SU-DHL-6 (cell line): ENCODE data around the gene RNF150.

Experiments
- H2AFZ ChIP-seq: fragments of 200-600 bp; sonication (generic); 2 replicates; pipeline ENCODE4 v1.6.1; 2014; ENCODE audit warnings: low read depth, mild to moderate bottlenecking, moderate library complexity, mixed read lengths, antibody characterized with exemption, low read length; ENCODE audit not compliant: severe bottlenecking
- H3F3A ChIP-seq: fragments of 200-600 bp; shearing (Covaris generic); 2 replicates; pipeline ENCODE4 v1.6.0; 2016; ENCODE audit warnings: antibody characterized with exemption, mild to moderate bottlenecking; ENCODE audit not compliant: insufficient read depth
- H3K27ac ChIP-seq: fragments of 200-600 bp; sonication (generic); 2 replicates; pipeline ENCODE4 v1.5.1; 2016; ENCODE audit warnings: low read depth, mild to moderate bottlenecking, low read length, moderate library complexity, mixed read lengths
- H3K27me3 ChIP-seq: fragments of 200-600 bp; sonication (generic), shearing (Covaris generic); 2 replicates; pipeline ENCODE4 v1.6.0; 2014; ENCODE audit warnings: mild to moderate bottlenecking, low read length
- H3K36me3 ChIP-seq: fragments of 200-600 bp; sonication (generic); 2 replicates; pipeline ENCODE4 v1.6.1; 2014; ENCODE audit warnings: mild to moderate bottlenecking, low read length, mixed read lengths
- H3K4me2 ChIP-seq: fragments of 300-600, 200-600 bp; shearing (Covaris generic), sonication (generic); 2 replicates; pipeline ENCODE4 v1.6.0; 2014; ENCODE audit warnings: low read length, low read depth, mild to moderate bottlenecking; ENCODE audit not compliant: poor library complexity, severe bottlenecking
- H3K4me3 ChIP-seq: fragments of 200-600 bp; sonication (generic); 2 replicates; pipeline ENCODE4 v1.5.1; 2014; ENCODE audit warnings: antibody characterized with exemption, low read length, mild to moderate bottlenecking, mixed read lengths; ENCODE audit not compliant: insufficient read depth, poor library complexity, severe bottlenecking
- H3K79me2 ChIP-seq: fragments of 200-600 bp; sonication (generic); 2 replicates; pipeline ENCODE4 v1.6.1; 2014; ENCODE audit warnings: mild to moderate bottlenecking, low read length, moderate library complexity; ENCODE audit not compliant: insufficient read depth
- H3K9ac ChIP-seq: fragments of 200-600 bp; sonication (generic); 2 replicates; pipeline ENCODE4 v1.7.0; 2014; ENCODE audit warnings: mild to moderate bottlenecking, low read length
- H3K9me2 ChIP-seq: fragments of 200-600 bp; sonication (generic); replicated peaks from 2 replicates; pipeline ENCODE4 v1.6.1; 2014; ENCODE audit warnings: low read length; ENCODE audit not compliant: insufficient read depth
- H3K9me3 ChIP-seq: fragments of 200-600 bp; sonication (generic); 2 replicates; pipeline ENCODE4 v1.6.1; 2014; ENCODE audit warnings: low read length, mixed read lengths; ENCODE audit not compliant: insufficient read depth
- H4K20me1 ChIP-seq: fragments of 200-600 bp; sonication (generic); 2 replicates; pipeline ENCODE4 v1.6.1; 2014; ENCODE audit warnings: low read depth, mild to moderate bottlenecking, antibody characterized with exemption, low read length, moderate library complexity, mixed read lengths
- CTCF ChIP-seq: fragments of 200-600 bp; sonication (generic); IDR thresholded peaks from one replicate; pipeline ENCODE4 v1.5.1; 2017; ENCODE audit warnings: antibody characterized with exemption, mild to moderate bottlenecking, low read length, moderate library complexity; ENCODE audit not compliant: insufficient read depth, poor library complexity, severe bottlenecking
- EZH2phosphoT487 ChIP-seq: fragments of 200-600 bp; sonication (generic), shearing (Covaris generic); conservative IDR thresholded peaks from 2 replicates; pipeline ENCODE4 v1.6.1; 2018; ENCODE audit warnings: mild to moderate bottlenecking, antibody characterized with exemption, low read length, moderate library complexity, mixed read lengths

RNF150 gene

DNA sequence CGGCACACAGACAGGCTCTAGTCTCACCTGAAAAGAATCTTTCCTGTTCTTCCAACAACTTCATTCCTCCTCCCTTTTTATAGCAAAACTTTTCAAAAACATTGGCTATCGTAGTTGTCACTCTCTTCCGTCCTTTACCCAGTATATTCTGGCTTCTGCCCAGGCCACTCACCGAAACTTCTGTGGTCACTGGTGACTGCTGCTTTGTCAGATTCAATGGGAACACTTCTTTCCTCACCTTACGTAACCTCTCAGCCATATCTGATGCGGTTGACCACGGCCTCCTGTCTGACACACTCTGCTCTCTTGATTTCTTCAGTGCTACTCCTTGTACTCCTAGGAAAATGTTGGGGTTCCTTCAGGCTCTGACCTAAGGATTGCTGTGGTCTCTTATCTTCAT is 9.2 kb upstream of the RNF150 start:
- Histone ChIP-seq H3K4me3 (no peak overlapping the region), H3K27ac (no peak overlapping the region), H3K27me3 (no peaks in the 10 kb centered on the region), H3K9me2 (no peaks in the 10 kb centered on the region), H3K79me2 (no peaks in the 10 kb centered on the region), H3F3A (no peaks in the 10 kb centered on the region), H3K4me2 (no peak overlapping the region), H4K20me1 (no peaks in the 10 kb centered on the region), H2AFZ (no peak overlapping the region), H3K9me3 (no peaks in the 10 kb centered on the region), H3K36me3 (no peaks in the 10 kb centered on the region), H3K9ac (no peak overlapping the region)
- TF ChIP-seq EZH2phosphoT487 (no peak), CTCF (no peak)

- Histone ChIP-seq H3K4me3 (no peak overlapping the region), H4K20me1 (no peaks in the 10 kb centered on the region), H3K36me3 (no peaks in the 10 kb centered on the region), H3K27ac (no peak overlapping the region), H3K27me3 (no peaks in the 10 kb centered on the region), H3K9ac (no peak overlapping the region), H2AFZ (no peak overlapping the region), H3F3A (no peaks in the 10 kb centered on the region), H3K9me3 (no peaks in the 10 kb centered on the region), H3K79me2 (no peaks in the 10 kb centered on the region), H3K9me2 (no peaks in the 10 kb centered on the region), H3K4me2 (no peak overlapping the region)
- TF ChIP-seq CTCF, result no peak
- no peak for TF ChIP-seq EZH2phosphoT487
Measured at GRCh38 chr4:141140391-141141200, 7.3 kb upstream of the RNF150 start.

DNA sequence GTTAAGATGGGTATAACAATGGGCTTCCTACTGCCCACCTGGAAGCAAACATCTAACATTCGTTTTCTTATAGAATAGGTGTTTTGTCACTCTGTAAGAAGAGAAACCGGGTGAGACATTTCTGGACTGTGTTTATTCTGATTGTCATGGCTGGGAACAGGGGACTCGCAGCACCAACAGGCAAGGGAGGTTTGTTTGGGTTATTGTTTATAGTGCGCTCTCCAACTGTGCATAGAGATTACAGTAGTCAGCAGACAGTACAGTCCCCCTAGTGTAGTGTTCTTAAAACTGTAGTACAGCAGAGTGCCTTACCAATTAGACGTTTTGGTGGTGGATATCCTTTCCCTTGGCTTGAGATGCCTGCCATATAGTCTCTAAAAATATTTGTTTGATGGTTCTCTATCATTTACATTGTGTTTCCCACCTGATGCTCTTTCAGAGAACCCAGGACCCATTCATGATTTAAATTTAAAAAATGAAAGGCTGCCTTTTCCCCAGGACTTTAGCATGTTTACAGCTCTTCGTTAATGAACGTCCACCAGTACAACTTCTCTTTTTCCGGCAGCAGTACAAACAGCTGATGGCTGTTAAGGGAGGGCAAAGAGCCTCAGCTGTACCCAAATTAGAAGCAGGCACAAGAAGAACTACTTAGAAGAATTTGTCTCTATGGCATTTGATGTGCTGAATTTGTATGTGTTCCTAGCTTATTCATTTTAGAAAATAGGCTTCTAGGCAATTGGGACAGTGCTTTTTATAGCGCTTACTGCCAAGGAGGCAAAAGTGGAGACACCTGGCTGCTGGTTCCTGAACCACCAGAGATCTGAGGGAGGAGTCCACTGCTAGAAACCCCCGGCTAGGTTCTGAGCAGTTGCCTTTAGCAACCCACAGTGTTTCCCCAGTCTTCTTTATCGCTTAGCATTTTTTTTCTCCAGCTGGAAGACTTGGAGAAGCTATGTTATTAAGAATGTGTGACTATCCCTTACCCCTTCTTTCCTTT is 1.0 kb upstream of the RNF150 start:
- H3K79me2 ChIP-seq, result no peaks in the 10 kb centered on the region
- H4K20me1 ChIP-seq, result no peaks in the 10 kb centered on the region
- H3K4me3 ChIP-seq, result no peak overlapping the region
- no peaks in the 10 kb centered on the region for H3K27me3 ChIP-seq
- no peak overlapping the region for H3K27ac ChIP-seq
- H3K9me2 ChIP-seq, result no peaks in the 10 kb centered on the region
- H3K4me2 ChIP-seq, result no peak overlapping the region
- no peak overlapping the region for H3K9ac ChIP-seq
- TF ChIP-seq CTCF (no peak), EZH2phosphoT487 (no peak)
- no peak overlapping the region for H2AFZ ChIP-seq
- no peaks in the 10 kb centered on the region for H3K9me3 ChIP-seq
- no peaks in the 10 kb centered on the region for H3F3A ChIP-seq
- H3K36me3 ChIP-seq, result no peaks in the 10 kb centered on the region
